GM12873 (cell line): ENCODE data around the gene ZDHHC18.
A peak's percentile ranks its signal among the peaks of the same experiment; 100 is the strongest.

Source experiments
- TF ChIP-seq, protein P1 (sequence below): IDR thresholded peaks from 2 replicates; pipeline ENCODE4 v1.5.1; 2012; ENCODE audit warnings: low read depth, mild to moderate bottlenecking, moderate library complexity, low read length, control low read depth; ENCODE audit not compliant: insufficient read depth; ENCODE audit errors: missing control alignments

The ZDHHC18 gene

DNA sequence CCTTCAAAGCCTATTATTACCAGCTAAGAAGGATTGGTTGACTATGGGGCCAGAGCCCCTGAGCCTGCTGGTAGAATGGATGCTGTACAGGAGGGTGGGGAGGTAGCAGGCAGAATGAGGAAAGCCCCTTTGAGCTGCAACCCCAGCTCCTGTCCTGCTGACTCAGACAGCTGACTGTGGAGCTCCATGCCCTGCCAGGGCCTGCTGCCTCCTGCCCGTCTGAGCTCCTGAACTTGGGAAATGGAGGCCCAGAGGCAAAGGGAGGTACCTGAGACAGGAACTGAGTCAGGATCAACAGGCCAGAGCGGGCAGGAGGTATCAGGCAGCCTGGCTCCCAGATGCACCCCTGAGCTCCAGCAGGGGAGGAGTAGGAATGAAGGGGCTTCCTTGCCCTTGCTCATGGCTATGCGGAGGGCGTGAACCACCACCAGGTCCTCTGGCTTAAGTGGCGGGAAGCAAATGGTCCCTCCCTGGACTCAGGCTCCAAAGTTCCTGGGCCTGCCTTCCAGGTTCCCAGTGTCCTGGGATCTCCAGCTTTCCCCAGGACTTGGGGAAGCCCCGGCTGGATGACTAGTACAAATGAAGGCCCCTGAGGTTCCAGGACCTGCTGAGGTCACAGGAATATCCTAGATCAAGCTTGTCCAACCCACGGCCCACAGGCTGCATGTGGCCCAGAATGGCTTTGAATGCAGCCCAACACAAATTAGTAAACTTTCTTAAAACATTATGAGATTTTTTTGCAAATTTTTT lies 32.6 kb downstream of the ZDHHC18 start:
- TF ChIP-seq, protein P1, sequence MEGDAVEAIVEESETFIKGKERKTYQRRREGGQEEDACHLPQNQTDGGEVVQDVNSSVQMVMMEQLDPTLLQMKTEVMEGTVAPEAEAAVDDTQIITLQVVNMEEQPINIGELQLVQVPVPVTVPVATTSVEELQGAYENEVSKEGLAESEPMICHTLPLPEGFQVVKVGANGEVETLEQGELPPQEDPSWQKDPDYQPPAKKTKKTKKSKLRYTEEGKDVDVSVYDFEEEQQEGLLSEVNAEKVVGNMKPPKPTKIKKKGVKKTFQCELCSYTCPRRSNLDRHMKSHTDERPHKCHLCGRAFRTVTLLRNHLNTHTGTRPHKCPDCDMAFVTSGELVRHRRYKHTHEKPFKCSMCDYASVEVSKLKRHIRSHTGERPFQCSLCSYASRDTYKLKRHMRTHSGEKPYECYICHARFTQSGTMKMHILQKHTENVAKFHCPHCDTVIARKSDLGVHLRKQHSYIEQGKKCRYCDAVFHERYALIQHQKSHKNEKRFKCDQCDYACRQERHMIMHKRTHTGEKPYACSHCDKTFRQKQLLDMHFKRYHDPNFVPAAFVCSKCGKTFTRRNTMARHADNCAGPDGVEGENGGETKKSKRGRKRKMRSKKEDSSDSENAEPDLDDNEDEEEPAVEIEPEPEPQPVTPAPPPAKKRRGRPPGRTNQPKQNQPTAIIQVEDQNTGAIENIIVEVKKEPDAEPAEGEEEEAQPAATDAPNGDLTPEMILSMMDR = no peak

DNA sequence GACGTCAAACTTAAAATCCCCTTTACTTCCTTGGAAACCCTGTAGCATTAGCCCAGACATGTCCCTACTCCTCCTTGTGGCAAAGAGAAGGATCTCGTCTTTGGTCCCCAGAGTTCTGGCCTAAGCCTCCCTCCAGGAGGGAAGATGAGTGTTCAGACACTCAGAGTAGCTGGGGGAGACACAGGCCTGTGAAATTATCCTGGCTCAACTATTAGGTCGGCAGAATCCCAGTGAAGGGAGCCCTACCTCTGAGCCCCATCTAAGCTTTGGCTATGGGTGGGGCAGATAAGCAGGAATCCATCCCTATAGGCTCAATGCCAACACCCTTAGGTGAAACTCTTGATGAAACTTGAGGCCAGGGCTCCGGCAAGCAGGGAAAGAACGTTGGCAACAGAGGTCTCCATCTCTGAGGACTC lies 34.8 kb downstream of the ZDHHC18 start:
- TF ChIP-seq, protein P1 = peak; percentile 9

DNA sequence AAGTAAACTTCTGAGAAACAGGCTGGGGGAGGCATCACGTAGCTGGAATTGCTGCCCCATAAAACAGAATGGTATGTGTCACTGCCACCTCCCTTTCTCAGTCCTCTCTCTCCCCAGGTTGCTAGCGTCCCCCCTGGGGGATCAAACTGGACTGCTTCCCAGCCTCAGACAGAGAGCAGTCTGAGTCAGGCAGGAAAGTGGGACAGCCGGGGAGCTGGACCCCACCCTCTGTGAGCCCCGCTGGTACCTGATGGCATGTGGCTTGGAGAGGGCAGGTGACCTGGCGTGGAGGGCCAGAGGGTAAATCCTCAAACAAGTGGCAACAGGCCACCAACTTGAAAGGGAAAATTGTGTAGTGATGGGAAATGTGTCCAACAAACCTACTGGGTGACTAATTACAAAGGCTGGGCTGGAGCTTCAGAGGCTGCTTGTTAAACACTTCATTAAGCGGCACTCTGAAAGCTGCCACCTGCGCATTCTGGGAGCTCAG lies 35.4 kb downstream of the ZDHHC18 start:
- TF ChIP-seq, protein P1 = no peak

DNA sequence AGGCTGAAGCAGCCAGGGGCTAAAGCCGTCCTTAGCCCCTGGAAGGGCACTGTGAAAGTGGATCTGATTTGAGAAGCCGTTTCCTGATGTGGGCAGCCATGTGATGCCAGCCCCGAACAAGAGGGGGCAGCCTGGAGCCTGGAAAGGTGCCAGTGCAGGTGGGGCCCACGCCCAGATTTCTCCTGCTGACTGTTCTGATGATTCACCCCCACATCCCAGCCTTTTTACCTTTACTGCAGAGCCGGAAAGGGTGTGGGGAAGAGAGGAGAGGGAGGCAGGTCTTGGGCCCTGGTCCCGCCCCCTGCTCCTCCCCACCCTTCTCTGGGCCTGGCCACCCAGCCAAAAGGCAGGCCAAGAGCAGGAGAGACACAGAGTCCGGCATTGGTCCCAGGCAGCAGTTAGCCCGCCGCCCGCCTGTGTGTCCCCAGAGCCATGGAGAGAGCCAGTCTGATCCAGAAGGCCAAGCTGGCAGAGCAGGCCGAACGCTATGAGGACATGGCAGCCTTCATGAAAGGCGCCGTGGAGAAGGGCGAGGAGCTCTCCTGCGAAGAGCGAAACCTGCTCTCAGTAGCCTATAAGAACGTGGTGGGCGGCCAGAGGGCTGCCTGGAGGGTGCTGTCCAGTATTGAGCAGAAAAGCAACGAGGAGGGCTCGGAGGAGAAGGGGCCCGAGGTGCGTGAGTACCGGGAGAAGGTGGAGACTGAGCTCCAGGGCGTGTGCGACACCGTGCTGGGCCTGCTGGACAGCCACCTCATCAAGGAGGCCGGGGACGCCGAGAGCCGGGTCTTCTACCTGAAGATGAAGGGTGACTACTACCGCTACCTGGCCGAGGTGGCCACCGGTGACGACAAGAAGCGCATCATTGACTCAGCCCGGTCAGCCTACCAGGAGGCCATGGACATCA lies 36.5 kb downstream of the ZDHHC18 start, which contains the start of gene SFN:
SFN (plus strand) TSS at position 369 of the 904 bp plus-strand sequence; CDS start at position 433, 64 bp downstream.
- TF ChIP-seq, protein P1 = peak; percentile 79

DNA sequence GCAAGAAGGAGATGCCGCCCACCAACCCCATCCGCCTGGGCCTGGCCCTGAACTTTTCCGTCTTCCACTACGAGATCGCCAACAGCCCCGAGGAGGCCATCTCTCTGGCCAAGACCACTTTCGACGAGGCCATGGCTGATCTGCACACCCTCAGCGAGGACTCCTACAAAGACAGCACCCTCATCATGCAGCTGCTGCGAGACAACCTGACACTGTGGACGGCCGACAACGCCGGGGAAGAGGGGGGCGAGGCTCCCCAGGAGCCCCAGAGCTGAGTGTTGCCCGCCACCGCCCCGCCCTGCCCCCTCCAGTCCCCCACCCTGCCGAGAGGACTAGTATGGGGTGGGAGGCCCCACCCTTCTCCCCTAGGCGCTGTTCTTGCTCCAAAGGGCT lies 37.2 kb downstream of the ZDHHC18 start:
- TF ChIP-seq, protein P1 = no peak

DNA sequence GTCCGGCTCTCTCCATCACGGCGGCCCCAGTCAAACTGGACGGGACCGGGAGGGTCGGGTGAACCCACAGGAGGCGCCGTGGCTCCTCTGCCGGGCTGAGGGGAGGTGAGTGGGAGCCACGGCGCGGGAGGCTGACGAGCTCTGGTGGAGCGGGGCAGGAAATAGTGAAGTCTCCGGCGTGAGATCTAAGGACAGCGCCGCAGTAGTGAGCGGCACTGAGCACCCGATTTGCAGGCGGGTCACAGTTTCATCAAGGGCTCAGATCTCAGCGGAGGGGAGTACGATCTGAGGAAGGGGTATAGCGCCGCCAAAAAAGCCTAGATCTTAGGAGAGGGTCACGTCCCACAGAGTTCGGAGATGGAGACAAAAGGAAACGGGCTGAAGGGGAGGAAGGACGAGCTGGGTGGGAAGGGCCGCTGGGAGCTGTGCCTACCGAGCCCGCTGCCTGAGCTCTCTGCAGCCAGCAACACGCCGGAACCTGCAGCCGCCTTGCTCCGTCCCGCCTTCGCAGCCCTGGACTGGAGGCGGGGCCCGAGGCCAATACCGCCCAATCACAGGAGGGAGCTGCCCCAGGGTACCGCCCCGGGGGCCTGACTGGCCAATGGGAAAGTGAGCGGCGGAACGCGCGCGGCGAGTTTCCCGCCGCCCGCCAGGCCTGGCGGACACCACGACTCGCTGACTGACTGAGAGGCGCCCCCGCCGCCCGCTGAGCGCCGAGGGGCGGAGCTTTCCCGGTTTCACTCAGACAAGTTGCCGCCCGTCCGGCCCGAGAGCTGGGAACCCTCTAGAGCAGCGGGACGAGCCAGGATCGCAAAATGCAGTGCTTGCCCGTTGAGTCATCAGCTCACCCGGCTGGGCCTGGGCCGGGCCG lies 38.4 kb downstream of the ZDHHC18 start:
- TF ChIP-seq, protein P1 = peak; percentile 18

DNA sequence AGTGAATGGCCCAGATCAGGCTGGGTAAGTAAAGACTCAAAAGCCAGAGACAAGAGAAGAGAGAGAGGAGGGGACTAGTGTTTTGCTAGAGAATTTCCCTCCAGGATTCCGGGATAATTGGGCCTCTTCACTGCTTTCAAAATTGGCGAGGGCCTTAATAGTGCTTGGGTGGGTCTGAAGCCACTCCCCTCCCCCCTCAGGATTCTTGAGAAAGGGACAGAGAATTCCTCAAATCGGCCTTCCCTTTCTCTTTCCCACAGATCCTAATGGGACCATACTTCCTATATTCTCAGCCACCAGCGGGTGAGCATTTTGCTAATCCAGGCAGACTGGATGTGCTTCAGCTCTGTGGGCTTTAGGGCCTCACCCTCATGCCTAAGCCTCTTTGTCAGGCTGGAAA lies 48.4 kb downstream of the ZDHHC18 start:
- TF ChIP-seq, protein P1 = no peak
